HL-60 (cell line): ENCODE measurements around the gene GAB2.

ENCODE experiments used
- CTCF ChIP-seq: IDR thresholded peaks from one replicate; pipeline ENCODE4 v1.5.1; 2011; ENCODE audit warnings: low read length, control low read depth, inconsistent platforms; ENCODE audit not compliant: insufficient read depth
- POLR2AphosphoS5 ChIP-seq: IDR thresholded peaks from 2 replicates; pipeline ENCODE4 v1.6.1; 2012; ENCODE audit warnings: low read depth
- REST ChIP-seq: IDR thresholded peaks from 2 replicates; pipeline ENCODE4 v1.6.1; 2012; ENCODE audit warnings: low read depth; ENCODE audit not compliant: insufficient replicate concordance
- SPI1 ChIP-seq: IDR thresholded peaks from 2 replicates; pipeline ENCODE4 v1.6.1; 2012; ENCODE audit warnings: low read depth, mild to moderate bottlenecking, borderline replicate concordance

- TF ChIP-seq CTCF (no peak), REST (no peak), POLR2AphosphoS5 (no peak), SPI1 (no peak)
Measured at GRCh38 chr11:78449866-78450265, 32.2 kb upstream of the GAB2 start.
